HCT116 (cell line): ENCODE results near the gene CEACAM19. TPM values are rescaled to one million over a fixed set of nuclear protein-coding genes. Genes with fewer than 3 reads are reported as not detected.

Source experiments
- ATAC-seq: fragments of 200-7000 bp; cut with Tn5 transposase; 2 replicates; pipeline ENCODE4 v1.9.1; 2020; ENCODE audit warnings: mild to moderate bottlenecking, moderate library complexity
- BruUV-seq: library from RNA; stranded (reverse); fragments of 400-500 nt; replicated peaks from 2 replicates; lab custom pipeline; 2021; lab: Mats Ljungman, UMichigan
- CTCF ChIA-PET: fragments of 300-600 bp; sonication (Branson Sonifier 250); formaldehyde crosslinking; loops from one replicate; lab custom pipeline; 2021; ENCODE audit warnings: antibody characterized with exemption; lab: Charles Lee
- POLR2A ChIA-PET: fragments of 300-600, 350-600 bp; sonication (Branson Sonifier 250); formaldehyde crosslinking; loops from one replicate; lab custom pipeline; 2021; ENCODE audit warnings: antibody characterized with exemption; lab: Charles Lee
- RAD21 ChIA-PET, 2 experiments: fragments of 300-600 bp; sonication (Branson Sonifier 250); formaldehyde crosslinking; loops; one replicate each; lab custom pipeline; 2023; ENCODE audit warnings: low total read pairs in 2 of 2; ENCODE audit not compliant: uncharacterized antibody in 2 of 2, unreplicated experiment in 2 of 2, low non-redundant PET in 1 of 2; lab: Charles Lee
- DNase-seq: peaks from one replicate; pipeline ENCODE4 v3.0.0-alpha.2; 2010; ENCODE audit warnings: low read depth, low spot score
- H2AFZ ChIP-seq: fragments of 200-600 bp; shearing (Covaris generic), sonication (generic); 2 replicates; pipeline ENCODE4 v1.6.1; 2017; ENCODE audit warnings: low read depth, mixed run types, mixed read lengths, antibody characterized with exemption, low read length; ENCODE audit not compliant: poor library complexity, severe bottlenecking
- H3K27ac ChIP-seq: 2 replicates; pipeline ENCODE4 v1.5.1; 2012; ENCODE audit warnings: low read depth, low read length
- H3K27me3 ChIP-seq: fragments of 200-600 bp; sonication (generic); 2 replicates; pipeline ENCODE4 v1.6.1; 2016; ENCODE audit warnings: mixed run types, low read length, mixed read lengths; ENCODE audit not compliant: insufficient read depth
- H3K36me3 ChIP-seq, 2 experiments: fragments of 200-500 bp in 1 of 2; fragments of 200-600 bp in 1 of 2; sonication (Bioruptor generic) in 1 of 2; sonication (generic) in 1 of 2; 2 replicates each; pipeline versions ENCODE4 v1.5.1 to v1.6.1; 2014 to 2016; ENCODE audit warnings: low read length in 2 of 2, inconsistent platforms in 1 of 2, mixed read lengths in 1 of 2, mixed run types in 1 of 2; ENCODE audit not compliant: insufficient read depth in 2 of 2, control insufficient read depth in 1 of 2
- H3K4me1 ChIP-seq, 2 experiments: fragments of 200-600 bp in 1 of 2; sonication (generic) in 1 of 2; 2 replicates each; pipeline versions ENCODE4 v1.5.1 to v1.6.1; 2012 to 2017; ENCODE audit warnings: low read length in 2 of 2, inconsistent platforms in 1 of 2, mild to moderate bottlenecking in 1 of 2, mixed read lengths in 1 of 2, mixed run types in 1 of 2, moderate library complexity in 1 of 2; ENCODE audit not compliant: insufficient read depth in 2 of 2, control insufficient read depth in 1 of 2
- H3K4me2 ChIP-seq: fragments of 200-600 bp; sonication (generic); 2 replicates; pipeline ENCODE4 v1.6.1; 2017; ENCODE audit warnings: mixed run types, low read length, mixed read lengths
- H3K4me3 ChIP-seq, 2 experiments: fragments of 200-600 bp in 1 of 2; sonication (generic) in 1 of 2; replicated peaks in 1 of 2; 2 replicates each; pipeline ENCODE4 v1.5.1; 2011 to 2016; ENCODE audit warnings: low read length in 2 of 2, control low read depth in 1 of 2, low read depth in 1 of 2, mild to moderate bottlenecking in 1 of 2, mixed read lengths in 1 of 2, mixed run types in 1 of 2
- H3K79me2 ChIP-seq: fragments of 200-600 bp; sonication (generic); 2 replicates; pipeline ENCODE4 v1.6.1; 2017; ENCODE audit warnings: mild to moderate bottlenecking, mixed run types, low read length, moderate library complexity, mixed read lengths; ENCODE audit not compliant: insufficient read depth
- H3K9ac ChIP-seq: fragments of 200-600 bp; sonication (generic); 2 replicates; pipeline ENCODE4 v1.6.1; 2016; ENCODE audit warnings: low read length, mixed read lengths
- H3K9me2 ChIP-seq: fragments of 200-600 bp; sonication (generic), shearing (Covaris generic); 2 replicates; pipeline ENCODE4 v1.6.1; 2017; ENCODE audit warnings: mixed run types, mild to moderate bottlenecking, moderate library complexity; ENCODE audit not compliant: insufficient read depth
- H3K9me3 ChIP-seq, 2 experiments: fragments of 200-500 bp in 1 of 2; fragments of 200-600 bp in 1 of 2; sonication (Bioruptor generic) in 1 of 2; sonication (generic) in 1 of 2; 2 replicates each; pipeline ENCODE4 v1.6.1; 2014 to 2017; ENCODE audit warnings: low read length in 2 of 2, mixed read lengths in 2 of 2, inconsistent platforms in 1 of 2, low read depth in 1 of 2, mild to moderate bottlenecking in 1 of 2, mixed run types in 1 of 2, moderate library complexity in 1 of 2; ENCODE audit not compliant: control insufficient read depth in 1 of 2, insufficient read depth in 1 of 2
- H4K20me1 ChIP-seq: fragments of 200-600 bp; sonication (generic), shearing (Covaris generic); 2 replicates; pipeline ENCODE4 v1.6.1; 2017; ENCODE audit warnings: mixed run types, mild to moderate bottlenecking, moderate library complexity; ENCODE audit not compliant: insufficient read depth
- ATF3 ChIP-seq: IDR thresholded peaks from 2 replicates; pipeline ENCODE4 v1.6.1; 2012
- CBX3 ChIP-seq: IDR thresholded peaks from 2 replicates; pipeline ENCODE4 v1.6.1; 2012; ENCODE audit warnings: low read depth
- EGR1 ChIP-seq: IDR thresholded peaks from 2 replicates; pipeline ENCODE4 v1.6.1; 2012; ENCODE audit warnings: low read depth
- EZH2phosphoT487 ChIP-seq: fragments of 200-600 bp; IDR thresholded peaks from 2 replicates; pipeline ENCODE4 v1.6.1; 2018; ENCODE audit warnings: antibody characterized with exemption, borderline replicate concordance
- POLR2AphosphoS5 ChIP-seq: IDR thresholded peaks from 2 replicates; pipeline ENCODE4 v1.6.1; 2011; ENCODE audit warnings: mild to moderate bottlenecking, low read depth, low read length, moderate library complexity
- TCF7L2 ChIP-seq: IDR thresholded peaks from 2 replicates; pipeline ENCODE4 v1.7.0; 2011; ENCODE audit warnings: borderline replicate concordance, inconsistent platforms; ENCODE audit not compliant: insufficient read depth, insufficient read length; ENCODE audit errors: extremely low read depth
- intact Hi-C: fragments of 100-400 bp; cut with micrococcal nuclease; formaldehyde crosslinking; loops from 2 replicates; pipeline ENCODE4 v1.10.0; 2022
- total RNA-seq: library from RNA; stranded (reverse); gene quantifications from one replicate; pipeline ENCODE4 v1.2.1, GENCODE V29; 2021; ENCODE audit not compliant: unreplicated experiment
- TF ChIP-seq, protein P1 (sequence below): IDR thresholded peaks from 2 replicates; pipeline ENCODE4 v1.6.1; 2011; ENCODE audit warnings: mild to moderate bottlenecking, low read length, moderate library complexity; ENCODE audit not compliant: insufficient replicate concordance; ENCODE audit errors: extremely low read depth
- TF ChIP-seq, protein P2 (sequence below): IDR thresholded peaks from 2 replicates; pipeline ENCODE4 v1.6.1; 2012

Gene CEACAM19
- total RNA-seq, 1 experiment from 2014 or later, result 4.0 TPM

GRCh38 chr19:44666852-44667556 is 4.3 kb upstream of the CEACAM19 start:
- no peaks in the 10 kb centered on the region for H3K9me3 ChIP-seq
- RAD21 ChIA-PET, result interaction anchor here in 1 of 2 experiments (0.6 kb wide), 1 partner anchor 59 kb away, joined by 4 read pairs; no protein-coding TSS in a partner anchor
- H4K20me1 ChIP-seq, result no peaks in the 10 kb centered on the region
- peaks cover 0 to 23% of the 10 kb centered on the region in 2 experiments; a peak in 2 of 4 replicates for H3K4me1 ChIP-seq
- H2AFZ ChIP-seq, result no peak overlapping the region
- H3K27me3 ChIP-seq, result no peaks in the 10 kb centered on the region
- CTCF ChIA-PET, result interaction anchor here (1.0 kb wide), 1 partner anchor 10 kb away, joined by 3 read pairs; no protein-coding TSS in a partner anchor
- ATAC-seq (no peak), DNase-seq (no peak)
- peaks cover 2 to 14% of the 10 kb centered on the region in 2 experiments; a peak in 2 of 4 replicates for H3K36me3 ChIP-seq
- H3K9ac ChIP-seq, result no peak overlapping the region
- H3K27ac ChIP-seq, result no peak overlapping the region
- intact Hi-C loops, result no loop called here
- POLR2A ChIA-PET, result no interaction called here
- no peak overlapping the region for H3K4me3 ChIP-seq
- TF ChIP-seq EZH2phosphoT487 (no peak), POLR2AphosphoS5 (no peak; the same call in 1 of the 2 replicates), ATF3 (no peak), EGR1 (no peak), TCF7L2 (no peak), CBX3 (no peak)
- TF ChIP-seq, protein P1, sequence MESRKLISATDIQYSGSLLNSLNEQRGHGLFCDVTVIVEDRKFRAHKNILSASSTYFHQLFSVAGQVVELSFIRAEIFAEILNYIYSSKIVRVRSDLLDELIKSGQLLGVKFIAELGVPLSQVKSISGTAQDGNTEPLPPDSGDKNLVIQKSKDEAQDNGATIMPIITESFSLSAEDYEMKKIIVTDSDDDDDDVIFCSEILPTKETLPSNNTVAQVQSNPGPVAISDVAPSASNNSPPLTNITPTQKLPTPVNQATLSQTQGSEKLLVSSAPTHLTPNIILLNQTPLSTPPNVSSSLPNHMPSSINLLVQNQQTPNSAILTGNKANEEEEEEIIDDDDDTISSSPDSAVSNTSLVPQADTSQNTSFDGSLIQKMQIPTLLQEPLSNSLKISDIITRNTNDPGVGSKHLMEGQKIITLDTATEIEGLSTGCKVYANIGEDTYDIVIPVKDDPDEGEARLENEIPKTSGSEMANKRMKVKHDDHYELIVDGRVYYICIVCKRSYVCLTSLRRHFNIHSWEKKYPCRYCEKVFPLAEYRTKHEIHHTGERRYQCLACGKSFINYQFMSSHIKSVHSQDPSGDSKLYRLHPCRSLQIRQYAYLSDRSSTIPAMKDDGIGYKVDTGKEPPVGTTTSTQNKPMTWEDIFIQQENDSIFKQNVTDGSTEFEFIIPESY, result no peak
- TF ChIP-seq, protein P2, sequence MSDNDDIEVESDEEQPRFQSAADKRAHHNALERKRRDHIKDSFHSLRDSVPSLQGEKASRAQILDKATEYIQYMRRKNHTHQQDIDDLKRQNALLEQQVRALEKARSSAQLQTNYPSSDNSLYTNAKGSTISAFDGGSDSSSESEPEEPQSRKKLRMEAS, result no peak
- H3K4me2 ChIP-seq, result no peak overlapping the region
- H3K9me2 ChIP-seq, result no peaks in the 10 kb centered on the region
- no peaks in the 10 kb centered on the region for H3K79me2 ChIP-seq
- no TSS peak for BruUV-seq
